ENCODE data around the gene XKR3. TPM values are rescaled to one million over a fixed set of nuclear protein-coding genes. Genes with fewer than 3 reads are reported as not detected.
"Not testable (repeated sequence)": the region's sequence is repeated elsewhere in the genome, so short reads cannot be mapped to it uniquely, and the experiment has no call there.

Gene XKR3
- total RNA-seq, 3 donors from 2014 or later: 0.16 TPM; not detected in 2

GRCh38 chr22:16800358-16800757 lies 24.9 kb downstream of the XKR3 start:
- Histone ChIP-seq H3K4me1 (no peaks in the 10 kb centered on the region), H3K36me3 (no peaks in the 10 kb centered on the region), H3K9me3 (no peaks in the 10 kb centered on the region), H3K27ac (no peak overlapping the region), H3K4me3 (no peak overlapping the region), H3K27me3 (no peaks in the 10 kb centered on the region)
- DNase-seq (ENCODE audit: low spot score in 2 of 2): no peak
- intact Hi-C loops (cut with DNase I; ENCODE audit: low total_unique reads): no loop called here
- TF ChIP-seq POLR2A (IDR thresholded peaks at IDR 0.05) (no peak), CTCF (IDR thresholded peaks at IDR 0.05) (no peak), POLR2AphosphoS5 (IDR thresholded peaks at IDR 0.05) (no peak)

- H3K27me3 ChIP-seq; intact Hi-C loops (cut with DNase I; ENCODE audit: low total_unique reads); DNase-seq (ENCODE audit: low spot score in 2 of 2); H3K27ac ChIP-seq; H3K4me3 ChIP-seq; H3K4me1 ChIP-seq; H3K9me3 ChIP-seq; H3K36me3 ChIP-seq: not testable (repeated sequence)
Observed at GRCh38 chr22:16795504-16795903, 29.7 kb downstream of the XKR3 start.

- Histone ChIP-seq H3K9me3 (no peaks in the 10 kb centered on the region), H3K4me1 (no peaks in the 10 kb centered on the region), H3K27ac (no peak overlapping the region), H3K36me3 (no peaks in the 10 kb centered on the region), H3K4me3 (no peak overlapping the region), H3K27me3 (no peaks in the 10 kb centered on the region)
- TF ChIP-seq POLR2A (IDR thresholded peaks at IDR 0.05) (no peak), POLR2AphosphoS5 (IDR thresholded peaks at IDR 0.05) (no peak), CTCF (IDR thresholded peaks at IDR 0.05) (no peak)
- intact Hi-C loops (cut with DNase I; ENCODE audit: low total_unique reads): no loop called here
- no peak for DNase-seq (ENCODE audit: low spot score in 2 of 2)
Observed at GRCh38 chr22:16793831-16794230, 31.4 kb downstream of the XKR3 start.

GRCh38 chr22:16789860-16790493 lies 35.2 kb downstream of the XKR3 start:
- DNase-seq (ENCODE audit: low spot score in 2 of 2): no peak
- Histone ChIP-seq H3K27me3 (no peaks in the 10 kb centered on the region), H3K9me3 (no peaks in the 10 kb centered on the region), H3K4me3 (no peak overlapping the region), H3K27ac (no peak overlapping the region), H3K36me3 (no peaks in the 10 kb centered on the region), H3K4me1 (no peaks in the 10 kb centered on the region)
- intact Hi-C loops (cut with DNase I; ENCODE audit: low total_unique reads): no loop called here
- no peak for TF ChIP-seq CTCF (IDR thresholded peaks at IDR 0.05)
- no peak for TF ChIP-seq POLR2A (IDR thresholded peaks at IDR 0.05)
- no peak for TF ChIP-seq POLR2AphosphoS5 (IDR thresholded peaks at IDR 0.05)

GRCh38 chr22:16783930-16784354 lies 41.3 kb downstream of the XKR3 start:
- intact Hi-C loops (cut with DNase I; ENCODE audit: low total_unique reads): no loop called here
- H3K4me1 ChIP-seq: no peaks in the 10 kb centered on the region
- no peak for TF ChIP-seq POLR2AphosphoS5 (IDR thresholded peaks at IDR 0.05)
- TF ChIP-seq CTCF (IDR thresholded peaks at IDR 0.05): peak in 1 of 3 donors; percentile 18
- no peak for TF ChIP-seq POLR2A (IDR thresholded peaks at IDR 0.05)
- H3K9me3 ChIP-seq: no peaks in the 10 kb centered on the region
- H3K27ac ChIP-seq: no peak overlapping the region
- H3K36me3 ChIP-seq: no peaks in the 10 kb centered on the region
- no peak for DNase-seq (ENCODE audit: low spot score in 2 of 2)
- no peaks in the 10 kb centered on the region for H3K27me3 ChIP-seq
- no peak overlapping the region for H3K4me3 ChIP-seq

GRCh38 chr22:16783453-16783852 lies 41.8 kb downstream of the XKR3 start:
- Histone ChIP-seq H3K4me3 (no peak overlapping the region), H3K4me1 (no peaks in the 10 kb centered on the region), H3K27ac (no peak overlapping the region), H3K36me3 (no peaks in the 10 kb centered on the region), H3K9me3 (no peaks in the 10 kb centered on the region), H3K27me3 (no peaks in the 10 kb centered on the region)
- TF ChIP-seq POLR2AphosphoS5 (IDR thresholded peaks at IDR 0.05) (no peak), POLR2A (IDR thresholded peaks at IDR 0.05) (no peak), CTCF (IDR thresholded peaks at IDR 0.05) (no peak)
- intact Hi-C loops (cut with DNase I; ENCODE audit: low total_unique reads): no loop called here
- DNase-seq (ENCODE audit: low spot score in 2 of 2): no peak

All from breast epithelium (tissue), 4 donors.